ENCODE data around the gene SEPTIN2.
"Not testable (repeated sequence)": the region's sequence is repeated elsewhere in the genome, so short reads cannot be mapped to it uniquely, and the experiment has no call there.

Gene SEPTIN2

DNA sequence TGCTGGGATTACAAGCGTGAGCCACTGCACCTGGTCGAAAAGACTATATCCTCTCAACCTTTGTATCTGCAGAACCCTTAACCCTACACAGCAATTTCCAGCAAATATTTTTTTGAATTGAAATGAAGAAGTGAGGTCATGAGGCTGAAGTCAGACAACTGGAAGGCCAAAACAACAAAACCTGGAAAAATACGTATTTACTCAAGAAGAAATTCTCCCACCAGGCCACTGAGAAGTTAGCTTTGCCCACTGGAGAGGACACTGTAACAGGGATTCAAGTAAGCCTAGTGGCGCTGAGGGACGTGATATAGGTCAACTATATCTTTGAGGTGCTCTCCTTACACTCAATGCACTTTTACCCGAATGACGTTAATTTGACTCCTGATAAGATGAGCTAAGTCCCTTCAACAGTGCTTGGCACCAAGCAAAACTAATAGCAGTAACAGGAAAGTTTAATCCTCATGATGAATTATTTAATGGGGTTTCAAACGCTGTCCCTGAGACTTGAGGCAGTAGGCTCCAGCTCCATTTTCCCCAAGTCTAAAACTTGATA, 2.1 kb upstream of the SEPTIN2 start:
- DNase-seq (ENCODE audit: low read depth in 2 of 2), result no peak

DNA sequence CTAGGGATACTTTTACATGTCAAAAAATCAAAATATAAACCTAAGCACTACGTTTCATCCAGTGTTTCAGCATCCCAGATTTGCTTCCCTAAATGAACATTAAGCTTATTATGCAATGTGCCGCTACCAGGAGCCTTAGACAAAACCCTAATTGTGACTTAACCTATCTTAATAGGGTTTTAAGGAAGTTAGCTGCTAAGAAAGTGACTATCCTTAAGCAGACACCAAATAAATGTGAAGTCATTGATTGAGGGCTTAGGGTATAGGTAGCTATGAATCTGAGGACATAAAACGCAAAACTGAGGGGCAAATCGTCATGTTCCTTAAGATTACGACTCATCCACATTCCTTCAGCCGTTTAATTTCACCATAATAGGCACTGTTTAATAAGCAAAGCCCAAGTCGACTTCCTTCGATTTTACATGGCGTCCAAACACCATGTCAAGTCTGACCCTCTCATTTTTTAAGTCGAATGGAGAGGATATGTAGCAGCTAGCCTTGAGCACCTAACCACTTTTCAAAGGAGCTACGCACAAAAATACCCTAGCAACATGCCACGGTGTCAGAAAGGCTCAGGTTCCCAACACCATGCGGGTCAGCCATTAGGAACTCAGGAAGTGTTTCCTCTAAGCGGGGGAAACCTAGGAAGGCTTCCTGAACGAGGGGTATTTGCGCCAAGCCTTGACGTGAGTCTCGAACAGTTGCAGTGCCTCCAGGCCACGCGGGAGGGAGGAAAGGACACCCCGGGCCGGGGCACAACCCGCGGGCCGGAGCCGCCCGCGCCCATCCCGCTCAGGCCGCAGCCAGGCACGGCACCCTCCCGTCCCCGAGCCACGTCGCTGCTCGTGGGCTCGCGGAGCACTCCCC, 1.3 kb upstream of the SEPTIN2 start:
- peak in 1 of 2 donors; percentile 17 for DNase-seq (ENCODE audit: low read depth in 2 of 2)

DNA sequence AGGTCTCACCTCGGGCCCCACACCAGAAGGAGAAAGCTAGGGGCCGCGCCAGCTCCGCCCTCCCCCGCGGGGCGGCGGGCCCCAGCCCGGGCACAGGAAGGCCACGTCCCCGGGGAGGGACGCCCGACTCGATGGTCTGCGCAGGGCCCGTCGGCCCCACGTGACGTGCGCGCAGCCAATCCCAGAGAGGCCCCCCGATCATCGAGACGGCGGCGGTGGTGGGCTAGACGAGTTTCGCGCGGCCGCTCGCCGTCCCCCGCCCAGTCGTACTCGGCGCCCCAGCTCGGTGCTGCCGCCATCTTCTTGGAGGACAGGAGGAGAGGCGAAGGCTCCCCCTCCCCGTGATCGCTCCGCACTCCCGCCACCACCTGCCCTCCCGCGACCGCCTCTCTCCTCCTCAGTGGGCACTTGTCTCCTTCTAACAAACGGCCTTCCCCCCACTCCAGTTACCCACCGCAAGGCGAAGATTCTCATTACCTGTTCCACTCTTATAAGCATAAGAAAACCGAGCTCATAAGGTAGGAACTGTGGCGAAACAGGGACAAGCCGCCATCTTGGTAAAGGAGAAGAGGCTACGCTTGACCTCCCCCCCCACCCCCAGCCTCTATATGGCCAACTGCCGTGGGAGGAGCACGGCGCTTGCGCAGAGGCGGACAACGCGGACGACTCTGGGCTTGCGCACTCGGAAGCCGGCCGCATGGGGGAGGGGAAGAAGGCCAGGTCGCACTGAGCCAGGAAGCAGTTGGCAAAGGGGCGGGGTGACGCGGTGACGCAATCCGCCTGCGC, 439 bp upstream of the SEPTIN2 start, which contains the start of gene HDLBP:
HDLBP (minus strand) TSS at position 580 of the 786 bp plus-strand sequence. CDS start 48,803 bp downstream, outside the sequence.
- peak; percentile 100 for DNase-seq (ENCODE audit: low read depth in 2 of 2)

DNA sequence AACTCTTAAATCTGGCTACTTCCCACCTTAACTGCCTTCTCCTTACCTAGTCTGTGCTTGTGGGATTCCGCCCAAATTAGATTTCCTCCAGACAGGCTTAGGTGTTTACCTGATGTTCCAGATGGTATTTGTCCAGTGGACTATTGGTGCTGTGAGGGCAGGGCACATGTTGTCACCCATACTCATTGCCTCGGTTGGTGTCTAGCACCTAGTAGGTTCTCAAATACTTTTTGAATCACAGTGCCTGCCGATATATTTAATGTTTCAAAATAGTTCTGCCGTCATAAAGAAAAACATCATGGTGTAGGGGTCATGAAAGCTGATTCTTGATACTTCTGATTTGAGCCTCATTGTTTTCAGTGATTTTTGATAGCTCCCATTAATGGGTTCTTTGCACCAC, 1.1 kb downstream of the SEPTIN2 start:
- no peak for DNase-seq (ENCODE audit: low read depth in 2 of 2)

DNA sequence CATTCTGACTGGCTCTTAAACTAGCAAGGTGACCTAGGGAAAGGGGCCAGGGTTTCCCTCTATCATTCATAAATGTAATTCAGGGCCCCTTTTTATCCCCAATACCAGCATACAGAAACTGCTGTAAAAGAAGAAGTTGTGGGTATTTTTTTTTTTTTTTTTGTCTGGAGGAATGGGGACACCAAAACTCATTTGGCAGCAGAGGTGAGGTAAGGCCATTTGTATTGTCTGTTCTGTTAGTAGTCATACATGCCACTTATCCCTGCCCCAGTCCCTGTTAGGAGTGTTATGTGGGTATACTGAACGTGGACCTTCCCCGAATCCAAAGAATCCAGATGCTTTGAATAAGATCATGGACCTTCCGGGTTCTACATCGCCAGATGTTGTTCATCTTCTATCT, 1.7 kb downstream of the SEPTIN2 start:
- DNase-seq (ENCODE audit: low read depth in 2 of 2), result no peak

DNA sequence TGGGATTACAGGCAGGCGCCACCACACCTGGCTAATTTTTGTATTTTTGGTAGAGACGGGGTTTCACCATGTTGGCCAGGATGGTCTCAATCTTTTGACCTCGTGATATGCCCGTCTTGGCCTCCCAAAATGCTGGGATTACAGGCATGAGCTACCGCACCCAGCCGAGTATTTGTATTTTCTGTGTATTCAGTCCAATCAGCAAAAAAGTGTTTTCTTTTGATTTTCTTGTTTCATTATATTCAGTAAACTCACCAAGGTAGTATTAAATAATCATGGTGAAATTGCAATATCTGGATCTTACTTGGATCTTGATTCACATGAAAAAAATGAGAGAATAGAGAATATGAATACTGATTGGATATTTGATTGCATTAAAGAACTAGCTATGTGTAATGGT, 3.1 kb downstream of the SEPTIN2 start:
- DNase-seq (ENCODE audit: low read depth in 2 of 2), result not testable (repeated sequence)

DNA sequence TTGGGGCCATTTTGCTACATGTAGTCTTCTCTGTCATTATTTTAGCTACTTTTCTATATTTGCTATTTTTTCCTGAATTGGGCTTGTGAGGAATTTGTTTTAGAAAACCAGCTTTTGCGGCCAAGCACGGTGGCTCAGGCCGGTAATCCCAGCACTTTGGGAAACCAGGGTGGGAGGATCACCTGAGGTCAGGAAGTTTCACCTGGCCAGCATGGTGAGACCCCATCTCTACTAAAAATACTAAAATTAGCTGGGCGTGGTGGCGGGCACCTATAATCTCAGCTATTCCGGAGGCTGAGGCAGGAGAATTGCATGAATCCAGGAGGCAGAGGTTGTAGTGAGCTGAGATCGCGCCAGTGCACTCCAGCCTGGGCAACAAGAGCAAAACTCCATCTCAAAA, 4.7 kb downstream of the SEPTIN2 start:
- no peak for DNase-seq (ENCODE audit: low read depth in 2 of 2)

DNA sequence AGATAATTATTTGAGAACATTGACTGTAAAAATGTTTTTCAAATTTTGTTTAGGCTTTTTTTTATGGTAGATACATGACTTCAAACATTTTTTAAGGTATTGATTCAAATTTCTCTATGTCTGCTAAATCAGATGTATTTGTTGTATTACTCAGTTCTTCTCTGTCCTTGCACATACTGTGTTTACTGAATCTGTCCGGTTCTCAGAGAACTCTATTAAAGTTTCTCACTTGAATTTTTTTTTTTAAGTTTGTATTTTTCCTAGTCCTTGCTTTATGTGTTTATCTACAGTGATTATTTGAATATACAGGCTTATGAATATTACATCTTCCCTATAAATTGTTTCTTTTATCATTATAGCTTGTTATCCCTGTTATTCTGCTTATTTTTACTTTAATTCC, 5.3 kb downstream of the SEPTIN2 start:
- no peak for DNase-seq (ENCODE audit: low read depth in 2 of 2)

DNA sequence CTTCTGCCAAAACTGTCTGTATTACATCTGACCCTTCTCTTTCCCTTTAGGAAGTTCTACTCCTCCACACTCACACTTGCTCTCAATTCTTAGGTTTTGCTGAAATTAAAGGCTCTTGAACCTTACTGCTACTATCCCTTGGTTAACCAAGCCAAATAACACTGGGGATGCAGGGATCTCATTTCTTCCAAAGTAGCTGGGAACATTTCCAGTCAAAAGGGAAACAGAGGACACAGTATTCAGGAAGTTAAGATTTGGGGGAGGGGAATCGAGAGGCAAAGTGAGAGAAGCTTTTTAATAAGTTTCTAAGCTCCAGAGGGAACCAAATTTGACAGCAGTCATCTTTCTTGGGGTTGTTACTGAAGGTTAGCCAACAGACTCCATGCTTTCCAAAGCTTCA, 6.2 kb downstream of the SEPTIN2 start:
- no peak for DNase-seq (ENCODE audit: low read depth in 2 of 2)

DNA sequence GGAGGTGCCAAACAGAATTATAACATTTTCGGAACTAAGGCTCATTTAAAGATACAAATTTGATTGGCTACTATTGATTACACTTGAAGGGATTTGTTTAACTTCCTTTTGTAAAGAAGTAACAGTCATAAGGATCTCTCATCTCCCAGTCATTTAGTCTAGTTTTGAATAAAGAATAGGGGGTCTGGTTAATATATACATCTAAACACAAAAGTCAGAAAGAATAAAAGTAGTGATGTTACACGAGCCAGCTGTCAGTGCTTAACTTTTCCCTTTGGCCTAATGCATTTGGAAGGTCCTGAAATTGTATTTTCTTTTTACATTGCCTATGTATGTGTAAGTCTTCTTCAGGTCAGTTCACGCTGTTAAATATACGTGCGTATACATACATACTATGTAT, 8.1 kb downstream of the SEPTIN2 start:
- DNase-seq (ENCODE audit: low read depth in 2 of 2), result no peak

DNA sequence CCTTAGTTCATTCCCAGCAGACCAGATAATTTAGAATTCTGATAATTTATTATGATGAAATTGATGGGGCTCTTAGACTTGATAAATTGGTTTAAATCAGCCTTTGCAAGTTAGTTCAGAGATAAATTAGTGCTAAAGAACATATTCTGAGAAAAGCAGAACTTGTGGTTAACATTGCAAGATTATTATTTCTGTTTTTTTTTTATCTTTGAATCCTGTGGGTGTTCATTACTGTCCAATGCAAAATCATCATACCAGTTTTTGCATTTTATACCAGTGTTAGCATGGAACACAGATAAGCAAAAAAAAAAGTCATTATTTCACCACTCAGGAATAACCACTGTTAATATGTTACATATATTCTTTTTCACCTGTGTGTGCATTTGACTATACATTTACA, 9.1 kb downstream of the SEPTIN2 start:
- no peak for DNase-seq (ENCODE audit: low read depth in 2 of 2)

DNA sequence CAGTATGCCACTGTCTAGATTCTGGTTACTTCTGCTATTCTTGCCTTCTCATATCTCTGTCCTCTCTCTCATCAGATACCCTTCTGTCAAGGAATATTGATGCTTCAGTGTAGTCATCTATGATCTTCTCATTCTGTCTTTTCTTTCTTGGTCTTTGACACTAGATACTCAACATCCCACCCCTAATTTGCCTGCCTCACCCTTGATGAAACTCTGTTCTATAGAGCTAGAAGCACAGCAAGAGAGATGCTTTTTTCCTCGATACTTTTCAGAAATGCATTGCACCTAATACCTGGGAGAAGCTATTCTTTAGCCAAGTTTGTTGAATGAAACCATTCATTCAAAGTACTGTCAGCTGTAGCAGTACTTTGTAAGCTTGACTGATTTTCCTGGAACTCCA, 9.5 kb downstream of the SEPTIN2 start:
- no peak for DNase-seq (ENCODE audit: low read depth in 2 of 2)

DNA sequence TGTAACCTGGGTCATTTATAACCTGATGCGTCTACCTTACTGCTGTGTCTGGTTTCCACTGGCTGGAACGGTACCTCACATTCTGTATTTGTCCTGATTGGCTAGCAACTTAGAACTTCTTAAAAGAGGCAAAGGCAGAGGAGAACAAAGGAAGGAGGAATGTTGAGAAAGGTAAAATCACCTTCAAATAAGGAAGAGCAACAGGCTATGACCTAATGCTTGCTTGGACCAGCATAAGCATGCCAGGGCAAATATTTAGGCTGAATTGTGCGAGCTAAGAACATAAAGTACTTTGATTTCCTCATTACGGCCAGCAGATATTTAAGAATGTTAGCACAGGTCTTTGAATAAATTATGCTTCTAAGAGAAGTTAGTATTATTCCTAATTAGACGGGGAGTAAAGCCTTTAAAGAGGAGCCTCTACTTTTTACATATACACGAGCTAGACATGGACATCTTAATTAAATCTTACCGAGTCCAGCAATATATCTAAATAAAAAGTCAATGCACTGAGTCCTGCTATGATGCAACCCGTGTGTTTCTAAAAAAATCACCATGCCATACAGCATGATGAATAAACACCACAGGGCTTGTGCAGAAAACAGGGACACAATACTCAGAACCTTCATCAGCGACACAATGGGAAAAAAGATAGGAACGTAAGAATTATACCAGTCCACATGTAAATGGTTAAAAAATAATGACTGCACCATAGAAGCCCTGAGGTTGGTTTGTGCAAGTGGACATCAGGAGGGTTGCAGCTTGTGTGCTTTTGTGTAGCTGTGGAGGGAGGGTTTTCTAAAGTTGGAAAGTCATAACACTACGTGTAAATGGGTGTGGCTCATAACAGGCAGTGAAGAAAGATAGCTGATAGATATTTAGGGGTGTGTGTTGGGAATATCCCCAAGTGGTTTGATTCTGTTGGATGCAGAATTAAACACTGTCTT, 14.2 kb downstream of the SEPTIN2 start:
- no peak for DNase-seq (ENCODE audit: low read depth in 2 of 2)

DNA sequence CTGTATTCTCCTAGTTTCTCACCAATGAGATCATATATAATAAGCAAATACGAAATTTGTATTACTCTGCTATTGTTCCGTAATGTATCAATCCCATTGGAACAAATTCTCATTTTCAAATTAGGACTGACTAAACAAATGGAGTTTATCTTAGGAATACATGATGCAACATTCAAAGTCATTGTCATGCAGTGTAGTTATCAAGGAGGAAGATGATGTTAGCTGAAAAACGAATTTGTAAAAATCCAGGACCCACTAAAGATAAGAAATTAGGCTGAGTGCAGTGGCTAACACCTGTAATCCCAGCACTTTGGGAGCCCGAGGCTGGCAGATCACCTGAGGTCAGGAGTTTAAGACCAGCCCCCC, 14.9 kb downstream of the SEPTIN2 start:
- no peak for DNase-seq (ENCODE audit: low read depth in 2 of 2)

DNA sequence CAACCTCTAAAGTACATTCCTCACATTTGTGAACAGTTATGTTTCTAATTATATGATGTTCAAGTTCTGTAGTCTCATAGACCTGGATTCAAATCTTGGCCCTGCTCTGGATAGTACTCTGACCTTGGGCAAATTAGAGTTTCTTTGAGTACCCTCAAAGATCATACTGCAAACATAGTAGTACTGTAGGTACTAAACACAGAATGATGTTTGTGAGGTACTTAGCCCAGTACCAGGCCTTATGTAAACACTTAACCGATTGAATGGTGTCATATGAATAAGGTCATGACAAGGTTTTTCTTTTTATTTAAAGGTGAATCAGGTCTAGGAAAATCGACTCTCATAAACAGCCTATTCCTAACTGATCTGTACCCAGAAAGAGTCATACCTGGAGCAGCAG, 19.1 kb downstream of the SEPTIN2 start:
- DNase-seq (ENCODE audit: low read depth in 2 of 2), result no peak

DNA sequence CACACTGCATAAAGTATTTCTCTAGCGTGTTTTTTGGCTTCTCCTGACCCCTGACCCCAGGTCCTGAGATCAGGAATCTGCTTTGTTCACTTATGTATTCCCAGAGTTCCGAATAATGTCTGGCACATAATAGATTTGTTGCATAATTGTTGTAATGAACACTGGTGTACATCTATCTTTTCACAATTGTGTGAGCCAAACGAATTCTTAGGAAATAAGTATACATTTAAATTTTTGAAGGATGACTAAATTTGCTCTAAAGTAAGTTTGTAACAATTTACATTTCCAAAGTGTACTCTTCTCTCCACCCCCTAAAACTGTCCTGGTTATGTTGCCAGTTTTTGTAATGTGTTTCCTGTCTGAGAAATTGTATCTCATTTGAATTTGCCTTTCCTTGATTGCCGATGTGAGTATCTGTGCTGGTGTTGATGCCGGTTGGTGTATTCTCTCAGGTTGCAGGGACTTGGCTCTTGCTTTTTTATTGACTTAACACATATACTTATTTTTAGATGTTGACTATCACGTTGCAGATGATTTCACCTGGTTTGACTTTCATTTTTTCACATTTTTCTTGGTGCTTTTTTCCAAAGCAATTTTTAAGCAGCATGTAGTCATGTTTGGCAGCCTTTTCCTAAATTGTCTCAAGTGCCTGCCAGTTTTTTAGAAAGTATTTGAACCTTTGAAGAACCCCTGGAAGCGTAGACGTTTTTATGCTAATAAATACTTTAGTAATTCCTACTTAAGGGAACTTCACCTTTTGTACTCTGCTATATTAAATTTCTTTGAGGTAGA, 24.3 kb downstream of the SEPTIN2 start:
- DNase-seq (ENCODE audit: low read depth in 2 of 2), result no peak

DNA sequence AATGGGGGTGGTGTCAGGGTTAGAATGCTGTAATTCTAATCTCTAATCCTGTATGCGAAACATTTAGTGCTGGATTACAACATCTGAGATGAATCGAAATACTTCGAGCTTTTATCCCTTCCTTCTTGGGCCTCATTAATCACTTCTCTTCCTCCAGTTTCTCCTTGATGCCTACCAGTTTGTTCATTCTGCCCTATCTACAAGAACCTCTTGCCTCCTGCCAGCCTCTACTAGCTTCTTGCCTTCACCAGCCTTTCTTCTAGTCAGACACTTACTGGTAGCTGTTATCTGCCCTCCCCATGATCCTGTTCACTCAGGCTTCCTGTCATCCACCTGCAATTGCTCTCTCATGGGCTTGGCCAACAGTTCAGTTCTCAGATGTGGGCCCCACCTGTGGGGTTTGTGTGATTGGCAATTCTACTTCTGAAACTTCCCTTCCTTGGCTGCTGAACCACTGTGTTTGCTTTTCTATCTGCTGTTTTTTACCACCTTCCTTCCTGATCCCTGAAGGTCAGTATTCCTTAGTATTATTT, 25.0 kb downstream of the SEPTIN2 start:
- no peak for DNase-seq (ENCODE audit: low read depth in 2 of 2)

DNA sequence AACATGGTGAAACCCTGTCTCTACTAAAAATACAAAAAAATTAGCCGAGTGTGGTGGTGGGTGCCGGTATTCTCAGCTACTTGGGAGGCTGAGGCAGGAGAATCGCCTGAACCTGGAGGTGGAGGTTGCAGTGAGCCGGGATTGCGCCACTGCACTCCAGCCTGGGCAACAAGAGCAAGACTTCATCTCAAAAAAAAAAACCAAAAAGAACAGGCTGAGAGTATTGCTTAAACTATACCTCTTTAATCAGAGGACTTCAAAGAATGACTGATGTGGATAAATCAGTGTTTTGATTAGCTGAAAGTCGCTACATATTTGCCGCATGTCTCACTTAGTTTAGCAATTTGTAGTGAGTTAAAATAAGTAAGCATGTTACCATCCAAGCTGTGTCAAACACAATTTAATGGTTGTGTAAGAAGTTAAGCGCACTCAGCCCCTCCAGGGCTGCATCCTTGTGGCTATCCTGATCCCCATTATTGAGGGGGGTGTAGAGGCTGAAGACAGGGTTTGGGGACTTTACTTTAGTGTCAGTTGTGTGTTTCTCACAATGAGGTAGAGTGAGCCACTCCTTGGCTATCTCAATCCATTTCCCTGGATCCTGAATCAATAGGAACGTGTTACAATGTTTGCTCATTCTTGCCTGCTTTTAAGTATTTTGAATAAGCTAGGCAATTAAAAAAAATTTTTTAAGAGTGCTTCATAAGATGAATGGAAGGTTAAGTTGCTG, 29.4 kb downstream of the SEPTIN2 start:
- no peak for DNase-seq (ENCODE audit: low read depth in 2 of 2)

DNA sequence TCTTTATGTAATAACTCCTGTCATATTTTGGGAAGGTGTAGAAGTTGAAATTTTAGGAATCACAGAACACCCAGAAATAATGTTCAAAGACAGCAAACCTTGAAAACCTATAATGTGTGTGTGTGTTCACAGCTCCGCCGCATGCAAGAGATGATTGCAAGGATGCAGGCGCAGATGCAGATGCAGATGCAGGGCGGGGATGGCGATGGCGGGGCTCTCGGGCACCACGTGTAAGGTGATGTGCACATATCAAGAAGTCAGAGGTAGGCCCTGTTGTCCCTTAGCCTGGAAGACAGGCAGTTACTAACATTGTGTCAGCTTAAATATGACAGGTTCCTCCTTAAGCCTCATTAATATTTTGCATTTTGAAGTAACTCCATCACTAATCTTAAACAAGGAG, 34.2 kb downstream of the SEPTIN2 start:
- no peak for DNase-seq (ENCODE audit: low read depth in 2 of 2)

DNA sequence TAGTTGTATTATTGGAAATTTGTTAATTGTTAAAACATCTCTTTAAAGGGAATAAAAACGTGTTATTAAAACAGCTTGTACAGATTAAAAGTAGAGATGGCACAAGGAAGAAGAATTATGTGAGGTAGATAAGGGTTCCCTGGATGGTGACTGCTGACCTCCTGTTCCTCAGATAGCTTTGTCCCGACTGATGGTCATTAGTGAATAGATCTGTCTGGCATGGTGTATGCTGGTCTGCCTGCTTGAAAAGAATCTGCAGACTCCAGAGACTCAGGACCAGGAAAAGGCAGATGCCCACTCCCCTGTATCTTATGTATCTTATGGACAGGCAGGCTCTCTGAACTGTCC, 34.8 kb downstream of the SEPTIN2 start:
- no peak for DNase-seq (ENCODE audit: low read depth in 2 of 2)

All from stimulated activated CD4-positive, alpha-beta T cell treated with anti-CD3 and anti-CD28 coated beads, Interleukin-1b, Interleukin-23, amount 100 ng/mL, for 4 hours (primary cell).